ENCODE measurements around the gene EIF2D.
"Not testable (repeated sequence)": the region's sequence is repeated elsewhere in the genome, so short reads cannot be mapped to it uniquely, and the experiment has no call there.

Gene EIF2D, protein sequence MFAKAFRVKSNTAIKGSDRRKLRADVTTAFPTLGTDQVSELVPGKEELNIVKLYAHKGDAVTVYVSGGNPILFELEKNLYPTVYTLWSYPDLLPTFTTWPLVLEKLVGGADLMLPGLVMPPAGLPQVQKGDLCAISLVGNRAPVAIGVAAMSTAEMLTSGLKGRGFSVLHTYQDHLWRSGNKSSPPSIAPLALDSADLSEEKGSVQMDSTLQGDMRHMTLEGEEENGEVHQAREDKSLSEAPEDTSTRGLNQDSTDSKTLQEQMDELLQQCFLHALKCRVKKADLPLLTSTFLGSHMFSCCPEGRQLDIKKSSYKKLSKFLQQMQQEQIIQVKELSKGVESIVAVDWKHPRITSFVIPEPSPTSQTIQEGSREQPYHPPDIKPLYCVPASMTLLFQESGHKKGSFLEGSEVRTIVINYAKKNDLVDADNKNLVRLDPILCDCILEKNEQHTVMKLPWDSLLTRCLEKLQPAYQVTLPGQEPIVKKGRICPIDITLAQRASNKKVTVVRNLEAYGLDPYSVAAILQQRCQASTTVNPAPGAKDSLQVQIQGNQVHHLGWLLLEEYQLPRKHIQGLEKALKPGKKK

GRCh38 chr1:206612129-206612876, at the start of gene EIF2D:
Gene EIF2D, minus strand, starts transcription at chr1:206612465. Its CDS starts 123 bp downstream, at chr1:206612342.
- DNase-seq = peak; percentile 93

DNA sequence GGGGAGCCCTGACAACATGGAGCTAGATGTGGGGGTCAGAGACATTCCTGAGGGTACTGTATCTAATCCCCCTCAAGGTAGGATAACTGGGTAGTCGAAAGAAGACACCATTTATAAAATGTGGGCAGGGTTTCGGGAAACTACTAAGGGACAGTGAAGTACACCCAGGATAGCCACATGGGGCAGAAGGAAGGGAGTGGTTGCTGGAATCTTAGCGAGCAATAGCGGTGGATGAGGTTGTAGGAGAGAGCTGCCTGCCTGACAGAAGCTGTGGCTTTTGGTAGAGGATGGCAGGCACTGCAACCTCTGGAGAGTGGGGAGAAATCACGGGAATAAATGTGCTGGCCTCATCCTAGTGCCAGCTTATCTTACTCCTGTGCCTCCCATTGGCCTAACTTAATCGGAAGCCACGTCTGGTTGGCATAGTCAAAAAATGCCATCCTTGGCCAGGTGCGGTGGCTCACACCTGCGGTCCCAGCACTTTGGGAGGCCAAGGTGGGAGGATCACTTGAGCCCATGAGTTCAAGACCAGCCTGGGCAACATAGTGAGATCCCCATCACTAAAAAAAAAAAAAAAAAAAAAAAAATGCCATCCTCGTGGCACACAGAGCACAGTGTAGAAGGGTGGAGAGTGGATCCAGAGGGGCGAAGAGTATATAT, 49.0 kb upstream of the EIF2D start:
- no peak for DNase-seq

GRCh38 chr1:206660136-206660535, 47.9 kb upstream of the EIF2D start:
- no peak for DNase-seq

GRCh38 chr1:206658981-206659273, 46.7 kb upstream of the EIF2D start:
- DNase-seq = no peak

GRCh38 chr1:206658264-206658980, 46.2 kb upstream of the EIF2D start:
- DNase-seq = no peak

GRCh38 chr1:206657751-206658150, 45.5 kb upstream of the EIF2D start:
- no peak for DNase-seq

DNA sequence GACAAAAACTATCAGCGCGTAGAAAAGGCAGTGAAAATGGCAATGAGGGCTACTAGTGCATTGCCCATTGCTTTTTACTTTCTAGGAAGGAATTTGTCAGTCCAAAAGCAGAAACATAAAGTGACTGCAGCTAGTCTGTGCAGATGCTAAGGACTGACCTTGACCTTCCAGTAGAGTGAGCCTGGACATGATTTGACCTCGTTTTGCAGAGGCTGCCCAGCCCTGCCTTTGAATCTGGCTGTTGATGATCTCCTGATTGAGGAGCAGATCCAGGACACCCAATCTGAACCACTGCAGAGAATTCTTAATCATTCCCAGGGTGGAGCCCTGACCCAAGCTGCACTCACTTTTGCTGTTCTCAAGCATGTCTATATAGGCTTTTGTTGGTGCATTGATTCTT, 44.7 kb upstream of the EIF2D start:
- no peak for DNase-seq

DNA sequence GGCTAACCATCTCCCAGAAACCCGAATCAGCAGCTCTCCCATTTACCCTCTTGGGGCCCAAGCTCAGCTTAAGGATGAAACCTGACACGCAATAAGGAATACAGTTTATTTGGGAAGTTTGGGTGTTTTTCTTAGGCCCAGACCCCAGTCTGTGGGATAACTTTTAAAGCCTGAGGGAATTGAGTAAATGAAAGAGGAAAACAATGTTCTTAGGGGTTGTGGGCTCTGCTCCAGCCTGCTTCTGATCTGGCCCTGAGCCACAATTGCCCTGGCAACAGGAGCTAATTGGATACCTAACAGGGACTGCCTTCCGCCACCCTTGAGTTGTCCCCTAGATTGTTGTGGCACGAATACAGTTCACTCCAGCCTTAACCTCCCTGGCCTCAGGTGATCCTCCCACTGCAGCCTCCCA, 43.2 kb upstream of the EIF2D start:
- no peak for DNase-seq

DNA sequence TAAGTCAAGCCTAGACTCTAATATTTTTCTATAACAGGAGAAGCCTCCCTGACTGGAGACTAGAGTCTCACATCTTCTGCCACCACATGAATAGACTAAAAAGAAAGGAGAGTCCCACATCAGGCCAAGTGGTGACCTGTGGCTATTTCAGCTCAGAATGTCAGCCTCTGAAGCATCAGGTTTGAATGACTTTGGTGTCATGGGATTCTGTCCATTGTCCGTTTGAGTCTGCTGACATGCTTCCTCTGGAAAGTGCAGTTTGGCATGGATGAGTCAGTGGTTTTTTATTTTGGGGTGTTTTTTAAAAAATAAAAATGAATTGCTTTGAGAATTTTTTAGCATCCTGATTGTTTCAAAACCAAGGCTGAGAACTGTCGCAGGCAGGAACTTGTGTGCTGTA, 42.6 kb upstream of the EIF2D start:
- DNase-seq = no peak

- DNase-seq = no peak
These were observed 41.6 kb upstream of the EIF2D start for GRCh38 chr1:206653715-206654459.

DNA sequence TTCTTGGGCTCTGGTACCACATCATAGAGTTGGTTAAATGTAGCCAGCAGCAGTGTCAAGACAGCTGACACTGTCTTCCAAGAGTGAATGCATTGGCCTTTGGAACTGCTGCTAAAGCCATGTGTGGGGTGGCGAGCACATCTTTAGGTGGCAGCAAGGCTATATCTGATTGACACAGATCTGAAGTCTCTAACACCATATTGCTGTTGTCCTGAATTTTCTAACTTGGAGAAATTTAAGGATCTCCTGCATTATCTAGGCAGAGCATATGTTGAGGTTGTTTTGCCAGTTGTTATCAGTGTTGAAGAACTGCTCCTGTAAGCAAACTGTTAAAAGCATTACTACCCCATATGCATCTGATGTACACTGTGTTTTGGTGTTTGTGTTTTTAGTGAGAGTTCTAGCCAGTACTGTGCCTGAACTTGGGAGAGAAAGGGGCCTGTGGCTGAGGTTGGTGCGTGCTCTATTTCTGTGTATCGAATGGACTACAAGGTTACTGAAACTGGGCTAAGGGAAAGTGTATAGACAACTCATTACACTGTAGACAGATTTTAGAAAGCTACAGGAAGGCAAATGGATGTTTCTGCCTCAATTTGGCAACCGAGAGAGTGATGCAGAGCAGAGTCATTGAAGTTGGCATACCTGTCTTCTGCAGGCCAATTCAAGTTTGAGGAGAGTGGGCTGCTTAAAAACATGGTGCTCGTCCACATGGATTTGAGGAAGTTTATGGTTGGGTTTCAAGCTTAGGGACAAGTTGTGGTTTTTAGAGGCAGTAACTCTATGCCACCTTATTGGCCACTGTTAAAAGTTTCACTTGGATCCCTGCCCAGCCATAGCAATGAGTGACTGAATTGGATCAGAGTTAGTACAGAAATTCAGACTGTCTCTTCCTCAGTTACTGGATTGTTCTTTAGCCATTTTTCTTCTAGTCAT, 40.0 kb upstream of the EIF2D start:
- DNase-seq = no peak

DNA sequence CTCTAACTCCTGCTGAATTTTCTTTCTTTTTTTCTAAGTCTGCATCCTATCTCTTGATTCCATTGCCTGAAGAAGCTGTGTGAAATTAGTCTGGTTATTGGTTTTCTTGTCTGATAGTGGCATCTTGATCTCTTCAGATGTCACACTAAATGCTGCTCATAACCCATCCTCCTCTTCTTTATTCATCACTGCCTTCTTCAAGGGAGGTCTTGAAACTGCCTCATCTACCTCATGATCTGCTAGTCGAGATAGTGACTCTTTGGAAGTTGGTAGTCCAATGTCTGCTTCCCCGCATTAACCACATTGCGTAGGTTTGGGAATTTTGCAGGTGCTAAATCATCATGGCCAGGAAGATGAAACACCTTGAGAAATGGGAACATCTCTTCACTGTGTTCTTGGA, 38.7 kb upstream of the EIF2D start:
- no peak for DNase-seq

GRCh38 chr1:206649261-206649921, 37.1 kb upstream of the EIF2D start:
- no peak for DNase-seq

GRCh38 chr1:206647224-206647623, 35.0 kb upstream of the EIF2D start:
- no peak for DNase-seq

DNA sequence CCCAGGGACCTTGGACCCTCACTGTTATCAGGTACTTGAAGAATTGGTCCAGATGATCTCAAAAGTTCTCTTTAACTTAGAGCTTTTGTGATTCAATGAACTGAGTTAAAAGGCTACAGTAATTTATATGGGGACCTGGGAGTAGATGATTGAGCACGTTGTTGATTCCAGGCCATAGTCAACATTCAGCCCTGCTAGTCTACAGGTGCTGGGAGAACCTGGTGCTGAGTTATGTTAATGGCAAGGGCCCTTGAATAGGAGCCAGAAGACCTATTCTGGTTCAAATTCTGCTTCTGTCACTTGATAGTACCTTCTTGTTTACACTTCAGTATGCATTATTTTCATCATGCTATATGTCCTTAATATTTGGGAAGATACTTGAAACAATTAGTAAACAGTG, 34.2 kb upstream of the EIF2D start:
- no peak for DNase-seq

DNA sequence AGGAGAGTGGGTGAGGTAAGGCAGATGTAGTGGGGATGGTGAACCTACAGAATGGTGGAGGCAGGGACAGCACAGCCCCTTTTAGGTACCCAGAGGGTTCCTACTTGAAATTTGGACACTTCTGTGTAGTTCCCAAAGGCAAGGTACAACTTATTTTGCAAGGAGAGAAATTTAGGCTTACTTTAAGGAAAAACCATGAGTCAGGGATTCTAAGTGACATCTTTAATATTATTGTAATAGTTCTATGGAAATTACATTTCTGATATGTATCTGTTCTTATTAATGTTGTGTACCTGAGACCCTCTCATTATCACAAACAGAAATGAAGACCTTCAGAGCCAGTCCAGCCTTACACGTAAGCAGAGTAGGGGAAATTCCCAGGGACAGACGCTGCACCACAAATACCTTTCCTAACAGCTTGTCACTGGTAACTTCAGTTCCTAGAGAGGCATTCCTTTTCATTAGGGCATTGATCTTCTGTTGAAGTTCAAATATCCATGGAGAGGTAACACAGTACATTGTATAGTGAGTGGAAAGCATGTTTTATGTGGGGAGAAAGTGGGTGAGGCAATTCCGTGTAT, 30.9 kb upstream of the EIF2D start:
- DNase-seq = no peak

DNA sequence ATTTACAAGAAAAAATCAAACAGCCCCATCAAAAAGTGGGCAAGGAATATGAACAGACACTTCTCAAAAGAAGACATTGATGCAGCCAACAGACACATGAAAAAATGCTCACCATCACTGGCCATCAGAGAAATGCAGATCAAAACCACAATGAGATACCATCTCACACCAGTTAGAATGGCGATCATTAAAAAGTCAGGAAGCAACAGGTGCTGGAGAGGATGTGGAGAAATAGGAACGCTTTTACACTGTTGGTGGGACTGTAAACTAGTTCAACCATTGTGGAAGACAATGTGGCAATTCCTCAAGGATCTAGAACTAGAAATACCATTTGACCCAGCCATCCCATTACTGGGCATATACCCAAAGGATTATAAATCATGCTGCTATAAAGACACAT, 29.8 kb upstream of the EIF2D start:
- DNase-seq = not testable (repeated sequence)

DNA sequence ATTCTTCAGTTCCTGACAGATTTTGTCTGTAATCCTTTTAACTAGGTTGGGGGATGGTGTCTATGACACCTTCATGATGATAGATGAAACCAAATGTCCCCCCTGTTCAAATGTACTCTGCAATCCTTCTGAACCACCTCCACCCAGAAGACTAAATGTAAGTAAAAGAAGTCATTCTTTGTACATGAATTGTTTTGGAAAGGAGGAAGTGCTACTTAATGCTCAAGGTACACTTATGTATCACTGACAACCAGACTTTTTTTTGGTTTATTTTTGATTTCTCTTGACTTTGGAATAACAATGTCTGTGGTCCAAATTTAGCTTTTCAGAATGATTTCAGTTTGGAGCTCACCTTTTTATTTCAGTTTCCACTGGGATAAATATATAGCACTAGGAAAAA, 25.3 kb upstream of the EIF2D start:
- DNase-seq = no peak

- no peak for DNase-seq
These were observed 24.4 kb upstream of the EIF2D start for GRCh38 chr1:206636671-206637070.

DNA sequence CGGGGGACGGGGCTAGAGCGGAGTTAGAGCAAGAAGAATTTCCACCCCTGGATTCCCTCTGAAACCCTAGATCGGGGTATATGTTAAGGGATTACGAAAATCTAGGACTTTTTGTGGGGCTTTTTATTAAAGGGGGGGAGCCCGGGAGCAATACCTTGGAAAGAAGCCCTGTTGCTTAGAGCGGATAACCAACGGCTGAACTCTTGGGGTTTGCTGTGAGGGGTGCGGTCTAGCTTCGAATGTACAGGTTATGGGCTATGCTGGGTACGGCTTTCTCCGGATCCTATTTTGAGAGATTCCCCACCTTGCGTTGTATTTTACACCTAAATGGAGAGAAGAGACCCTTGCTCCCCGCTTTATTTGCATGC, 23.7 kb upstream of the EIF2D start:
- no peak for DNase-seq
